ENCODE measurements around the gene FAM241B.

DNA sequence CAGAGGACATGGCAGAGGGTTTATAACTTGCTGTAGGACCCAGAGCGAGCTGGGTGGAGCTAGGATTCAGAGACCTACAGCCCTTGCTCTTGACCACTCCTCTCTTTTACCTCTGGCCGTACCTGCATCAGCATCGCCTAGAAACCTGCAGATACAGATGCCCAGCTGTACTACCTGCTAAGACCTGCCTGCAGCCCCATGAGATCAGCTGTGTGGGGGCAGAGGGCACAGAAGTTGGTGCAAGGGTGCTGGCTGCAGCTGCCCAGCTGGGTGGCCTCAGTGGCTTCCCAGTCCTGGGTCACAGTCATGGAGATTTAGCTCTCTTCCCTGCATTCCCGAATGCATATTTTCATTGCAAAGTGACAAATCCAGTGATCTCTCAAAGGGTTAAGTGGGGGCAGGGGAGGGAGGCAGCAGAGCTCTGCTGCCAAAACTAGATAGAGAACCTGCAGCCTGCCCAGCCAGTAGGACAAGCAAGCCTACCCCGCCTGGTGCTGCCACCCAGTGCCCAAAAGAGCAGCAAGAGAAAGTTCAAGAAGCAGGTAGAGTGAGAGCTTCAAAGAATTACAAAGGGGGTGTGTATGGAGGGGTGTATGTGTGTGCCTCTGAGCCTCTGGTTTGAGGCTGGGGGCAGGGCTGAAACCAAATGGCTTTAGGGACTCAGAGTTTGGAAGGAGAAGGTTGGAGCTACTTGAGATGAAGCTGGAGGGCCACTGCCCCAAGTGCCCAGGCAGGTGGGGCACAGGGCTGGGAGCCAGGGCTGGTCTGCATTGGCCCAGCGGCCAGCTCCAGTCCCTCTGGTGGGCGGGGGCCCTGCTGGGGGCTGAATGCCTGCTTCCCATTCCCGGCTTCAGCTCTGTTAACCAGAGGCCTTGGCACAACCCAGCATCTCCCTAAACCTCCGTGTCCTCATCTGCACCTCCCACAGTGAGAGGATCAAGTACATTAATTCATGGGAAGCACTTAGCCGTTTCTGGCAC lies 6.9 kb downstream of the FAM241B start:
- TF ChIP-seq BHLHE40 (IDR thresholded peaks at IDR 0.05; ENCODE audit: borderline replicate concordance in 1 of 2, low read depth in 2 of 2, low read length in 1 of 2) (no peak), FOXK2 (IDR thresholded peaks at IDR 0.05) (no peak), HDAC2 (IDR thresholded peaks at IDR 0.05) (no peak)
- TF ChIP-seq, protein P1, sequence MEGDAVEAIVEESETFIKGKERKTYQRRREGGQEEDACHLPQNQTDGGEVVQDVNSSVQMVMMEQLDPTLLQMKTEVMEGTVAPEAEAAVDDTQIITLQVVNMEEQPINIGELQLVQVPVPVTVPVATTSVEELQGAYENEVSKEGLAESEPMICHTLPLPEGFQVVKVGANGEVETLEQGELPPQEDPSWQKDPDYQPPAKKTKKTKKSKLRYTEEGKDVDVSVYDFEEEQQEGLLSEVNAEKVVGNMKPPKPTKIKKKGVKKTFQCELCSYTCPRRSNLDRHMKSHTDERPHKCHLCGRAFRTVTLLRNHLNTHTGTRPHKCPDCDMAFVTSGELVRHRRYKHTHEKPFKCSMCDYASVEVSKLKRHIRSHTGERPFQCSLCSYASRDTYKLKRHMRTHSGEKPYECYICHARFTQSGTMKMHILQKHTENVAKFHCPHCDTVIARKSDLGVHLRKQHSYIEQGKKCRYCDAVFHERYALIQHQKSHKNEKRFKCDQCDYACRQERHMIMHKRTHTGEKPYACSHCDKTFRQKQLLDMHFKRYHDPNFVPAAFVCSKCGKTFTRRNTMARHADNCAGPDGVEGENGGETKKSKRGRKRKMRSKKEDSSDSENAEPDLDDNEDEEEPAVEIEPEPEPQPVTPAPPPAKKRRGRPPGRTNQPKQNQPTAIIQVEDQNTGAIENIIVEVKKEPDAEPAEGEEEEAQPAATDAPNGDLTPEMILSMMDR (IDR thresholded peaks at IDR 0.05 in 2 of 3, conservative IDR thresholded peaks at IDR 0.05 in 1 of 3; ENCODE audit: control insufficient read depth in 2 of 3, extremely low read depth in 1 of 3, insufficient read depth in 1 of 3, low read depth in 3 of 3, low read length in 3 of 3) = peak; percentile 22 to 39 (median 36); a peak in 4 of 6 replicates

Data from GM12878 (cell line).